ENCODE results near the gene ZNF536.

GRCh38 chr19:30557212-30557611, 185.0 kb downstream of the ZNF536 start:
- TF ChIP-seq CTCF (IDR thresholded peaks at IDR 0.05): no peak
- TF ChIP-seq POLR2AphosphoS5 (IDR thresholded peaks at IDR 0.05; ENCODE audit: low read depth, low read length): no peak
